Measurements from ENCODE around the gene PRG2. TPM values are rescaled to one million over a fixed set of nuclear protein-coding genes. Genes with fewer than 3 reads are reported as not detected.

The PRG2 gene
- polyA plus RNA-seq, 3 donors = 1.1 TPM; not detected in 2

- Histone ChIP-seq H3K27me3 (ENCODE audit: control insufficient read depth in 2 of 2, insufficient read depth in 2 of 2, low read length in 2 of 2) (no peaks in the 10 kb centered on the region), H3K9ac (ENCODE audit: insufficient read depth, low read length, poor library complexity, severe bottlenecking) (no peak overlapping the region), H3K36me3 (replicated peaks in 1 of 2; ENCODE audit: control insufficient read depth in 1 of 2, insufficient read depth in 2 of 2, low read length in 2 of 2) (no peaks in the 10 kb centered on the region), H3K4me3 (replicated peaks in 1 of 3; ENCODE audit: low read depth in 2 of 3, low read length in 3 of 3) (no peak overlapping the region), H2AFZ (ENCODE audit: insufficient read depth, low read depth, low read length, poor library complexity, severe bottlenecking) (no peak overlapping the region), H3K4me2 (replicated peaks; ENCODE audit: extremely low read depth, low read length, poor library complexity, severe bottlenecking) (no peak overlapping the region), H3K79me2 (ENCODE audit: insufficient read depth, low read length) (no peaks in the 10 kb centered on the region), H4K20me1 (ENCODE audit: insufficient read depth, low read length) (no peaks in the 10 kb centered on the region), H3K4me1 (ENCODE audit: control insufficient read depth in 1 of 2, insufficient read depth in 2 of 2, low read length in 2 of 2) (peaks cover 10 to 15% of the 10 kb centered on the region in 2 donors), H3K9me3 (replicated peaks in 1 of 2; ENCODE audit: control insufficient read depth in 1 of 2, insufficient read depth in 1 of 2, low read length in 2 of 2) (no peaks in the 10 kb centered on the region), H3K27ac (ENCODE audit: low read depth in 1 of 2, low read length in 2 of 2) (no peak overlapping the region)
- intact Hi-C loops (cut with micrococcal nuclease) = no loop called here
- Mint-ChIP-seq H3K36me3 (no peaks in the 10 kb centered on the region), H3K27ac (no peak overlapping the region), H3K9me3 (no peaks in the 10 kb centered on the region), H3K4me1 (peaks cover 14% of the 10 kb centered on the region), H3K27me3 (ENCODE audit: low read depth in 3 of 3) (peaks cover 0 to 3% (median 2%) of the 10 kb centered on the region in 3 donors), H3K4me3 (no peak overlapping the region)
- DNase-seq = no peak
- WGBS (ENCODE audit: insufficient coverage) = 100% methylated on average over 1 of the region's 8 CpGs
- no peak for TF ChIP-seq CTCF (IDR thresholded peaks at IDR 0.05)
These were observed 1.8 kb upstream of the PRG2 start for GRCh38 chr11:57392066-57392762.

- no peak overlapping the region for H3K4me2 ChIP-seq (replicated peaks; ENCODE audit: extremely low read depth, low read length, poor library complexity, severe bottlenecking)
- no peaks in the 10 kb centered on the region for H3K9me3 Mint-ChIP-seq
- no peak overlapping the region for H2AFZ ChIP-seq (ENCODE audit: insufficient read depth, low read depth, low read length, poor library complexity, severe bottlenecking)
- no peaks in the 10 kb centered on the region for H4K20me1 ChIP-seq (ENCODE audit: insufficient read depth, low read length)
- H3K27me3 Mint-ChIP-seq (ENCODE audit: low read depth in 3 of 3) = peaks cover 0 to 3% (median 2%) of the 10 kb centered on the region in 3 donors
- H3K36me3 ChIP-seq (replicated peaks in 1 of 2; ENCODE audit: control insufficient read depth in 1 of 2, insufficient read depth in 2 of 2, low read length in 2 of 2) = no peaks in the 10 kb centered on the region
- no peaks in the 10 kb centered on the region for H3K9me3 ChIP-seq (replicated peaks in 1 of 2; ENCODE audit: control insufficient read depth in 1 of 2, insufficient read depth in 1 of 2, low read length in 2 of 2)
- H3K27me3 ChIP-seq (ENCODE audit: control insufficient read depth in 2 of 2, insufficient read depth in 2 of 2, low read length in 2 of 2) = no peaks in the 10 kb centered on the region
- WGBS (ENCODE audit: insufficient coverage) = 40% methylated on average over 1 of the region's 2 CpGs
- H3K4me1 ChIP-seq (ENCODE audit: control insufficient read depth in 1 of 2, insufficient read depth in 2 of 2, low read length in 2 of 2) = peaks cover 3 to 8% of the 10 kb centered on the region in 2 donors
- TF ChIP-seq CTCF (IDR thresholded peaks at IDR 0.05) = no peak
- H3K4me3 Mint-ChIP-seq = no peak overlapping the region
- DNase-seq = peak in 2 of 3 donors; percentile 9 to 45
- H3K4me3 ChIP-seq (replicated peaks in 1 of 3; ENCODE audit: low read depth in 2 of 3, low read length in 3 of 3) = no peak overlapping the region
- no peak overlapping the region for H3K27ac ChIP-seq (ENCODE audit: low read depth in 1 of 2, low read length in 2 of 2)
- no peaks in the 10 kb centered on the region for H3K36me3 Mint-ChIP-seq
- no peak overlapping the region for H3K9ac ChIP-seq (ENCODE audit: insufficient read depth, low read length, poor library complexity, severe bottlenecking)
- intact Hi-C loops (cut with micrococcal nuclease) = no loop called here
- no peak overlapping the region for H3K27ac Mint-ChIP-seq
- no peaks in the 10 kb centered on the region for H3K79me2 ChIP-seq (ENCODE audit: insufficient read depth, low read length)
- H3K4me1 Mint-ChIP-seq = peaks cover 14% of the 10 kb centered on the region
These were observed 1.1 kb upstream of the PRG2 start for GRCh38 chr11:57391539-57391938.
